DOHH2 (cell line): ENCODE measurements around the gene DMTF1.

Experiments
- H3F3A ChIP-seq: fragments of 200-600 bp; sonication (generic), shearing (Covaris generic); 2 replicates; pipeline ENCODE4 v1.6.0; 2016; ENCODE audit warnings: antibody characterized with exemption, mild to moderate bottlenecking; ENCODE audit not compliant: control insufficient read depth, insufficient read depth
- H3K27ac ChIP-seq: fragments of 200-600 bp; sonication (generic); 2 replicates; pipeline ENCODE4 v1.5.1; 2014; ENCODE audit warnings: low read depth, mild to moderate bottlenecking, low read length, moderate library complexity
- H3K27me3 ChIP-seq: fragments of 200-600 bp; sonication (generic); 2 replicates; pipeline ENCODE4 v1.6.1; 2014; ENCODE audit warnings: mild to moderate bottlenecking, low read length, mixed read lengths; ENCODE audit not compliant: control insufficient read depth
- H3K36me3 ChIP-seq: fragments of 200-600 bp; sonication (generic); 2 replicates; pipeline ENCODE4 v1.6.1; 2014; ENCODE audit warnings: mild to moderate bottlenecking, low read length, moderate library complexity, mixed read lengths; ENCODE audit not compliant: control insufficient read depth
- H3K4me1 ChIP-seq: fragments of 200-600 bp; sonication (generic); 2 replicates; pipeline ENCODE4 v1.6.1; 2014; ENCODE audit warnings: mild to moderate bottlenecking, low read length, mixed read lengths; ENCODE audit not compliant: control insufficient read depth
- H3K4me2 ChIP-seq: fragments of 200-600 bp; sonication (generic); 2 replicates; pipeline ENCODE4 v1.6.0; 2014; ENCODE audit warnings: mild to moderate bottlenecking, low read length, moderate library complexity
- H3K4me3 ChIP-seq: fragments of 200-600 bp; sonication (generic); 2 replicates; pipeline ENCODE4 v1.5.1; 2014; ENCODE audit warnings: mild to moderate bottlenecking, low read length, mixed read lengths
- H3K79me2 ChIP-seq: fragments of 200-600 bp; sonication (generic); 2 replicates; pipeline ENCODE4 v1.6.1; 2014; ENCODE audit warnings: mild to moderate bottlenecking, low read length, mixed read lengths; ENCODE audit not compliant: control insufficient read depth
- H3K9me2 ChIP-seq: fragments of 200-600 bp; sonication (generic); replicated peaks from 2 replicates; pipeline ENCODE4 v1.6.1; 2014; ENCODE audit warnings: mild to moderate bottlenecking, low read length, mixed read lengths; ENCODE audit not compliant: control insufficient read depth
- H3K9me3 ChIP-seq: fragments of 200-600 bp; sonication (generic); 2 replicates; pipeline ENCODE4 v1.6.1; 2014; ENCODE audit warnings: antibody characterized with exemption, low read length, mixed read lengths; ENCODE audit not compliant: control insufficient read depth, insufficient read depth
- H4K20me1 ChIP-seq: fragments of 200-600 bp; sonication (generic); 2 replicates; pipeline ENCODE4 v1.6.0; 2014; ENCODE audit warnings: low read depth, mild to moderate bottlenecking, antibody characterized with exemption, low read length, moderate library complexity; ENCODE audit not compliant: control insufficient read depth, insufficient read depth
- CTCF ChIP-seq: fragments of 200-600 bp; sonication (generic); IDR thresholded peaks from one replicate; pipeline ENCODE4 v1.5.1; 2014; ENCODE audit warnings: antibody characterized with exemption, mild to moderate bottlenecking, low read depth, low read length; ENCODE audit not compliant: poor library complexity, severe bottlenecking
- EZH2phosphoT487 ChIP-seq: fragments of 200-600 bp; sonication (generic); IDR thresholded peaks from 2 replicates; pipeline ENCODE4 v1.6.1; 2017; ENCODE audit warnings: borderline replicate concordance, mild to moderate bottlenecking, antibody characterized with exemption, low read length, moderate library complexity, mixed read lengths

DMTF1 gene

GRCh38 chr7:87218796-87219544 is 66.7 kb downstream of the DMTF1 start:
- Histone ChIP-seq H3K4me1 (peaks cover 49% of the 10 kb centered on the region), H3K9me2 (no peaks in the 10 kb centered on the region), H3F3A (peaks cover 41% of the 10 kb centered on the region), H3K9me3 (no peaks in the 10 kb centered on the region), H3K27ac (peak overlapping the region; percentile 96), H3K27me3 (no peaks in the 10 kb centered on the region), H3K36me3 (peaks cover 57% of the 10 kb centered on the region), H3K79me2 (peaks cover 62% of the 10 kb centered on the region), H4K20me1 (peaks cover 15% of the 10 kb centered on the region), H3K4me2 (peak overlapping the region; percentile 74), H3K4me3 (peak overlapping the region; percentile 90)
- TF ChIP-seq CTCF: no peak
- no peak for TF ChIP-seq EZH2phosphoT487

GRCh38 chr7:87219545-87220025 is 67.3 kb downstream of the DMTF1 start, which contains the start of gene TMEM243:
Gene TMEM243, minus strand, starts transcription at chr7:87219732. Its CDS starts 229 bp downstream, at chr7:87219503.
- Histone ChIP-seq H3K79me2 (peaks cover 56% of the 10 kb centered on the region), H4K20me1 (peaks cover 8% of the 10 kb centered on the region), H3K4me2 (peak within 1 kb of the TSS; percentile 74), H3K27ac (peak within 1 kb of the TSS; percentile 96), H3K27me3 (no peaks in the 10 kb centered on the region), H3K4me3 (peak within 1 kb of the TSS; percentile 90), H3K9me3 (no peaks in the 10 kb centered on the region), H3F3A (peaks cover 39% of the 10 kb centered on the region), H3K36me3 (peaks cover 50% of the 10 kb centered on the region), H3K9me2 (no peaks in the 10 kb centered on the region), H3K4me1 (peaks cover 43% of the 10 kb centered on the region)
- TF ChIP-seq EZH2phosphoT487: no peak
- peak; percentile 84 for TF ChIP-seq CTCF

GRCh38 chr7:87220026-87220733 is 67.9 kb downstream of the DMTF1 start:
- Histone ChIP-seq H3K27ac (peak overlapping the region; percentile 96), H3K36me3 (peaks cover 45% of the 10 kb centered on the region), H3K4me3 (peak overlapping the region; percentile 90), H3F3A (peaks cover 37% of the 10 kb centered on the region), H3K27me3 (no peaks in the 10 kb centered on the region), H3K4me2 (peak overlapping the region; percentile 74), H3K79me2 (peaks cover 50% of the 10 kb centered on the region), H3K4me1 (peaks cover 37% of the 10 kb centered on the region), H4K20me1 (peaks cover 4% of the 10 kb centered on the region; the same call in 1 of the 2 replicates), H3K9me3 (no peaks in the 10 kb centered on the region), H3K9me2 (no peaks in the 10 kb centered on the region)
- TF ChIP-seq CTCF: peak; percentile 55
- TF ChIP-seq EZH2phosphoT487: no peak
